Ascending aorta (tissue), 2 donors: ENCODE measurements around the gene KCNC4. TPM values are rescaled to one million over a fixed set of nuclear protein-coding genes. Genes with fewer than 3 reads are reported as not detected.

Source experiments
- DNase-seq, 2 donors: peaks; one replicate each; pipeline ENCODE4 v3.0.0-alpha.2; 2019; ENCODE audit warnings: low spot score in 2 of 2
- H3K27ac ChIP-seq, 2 donors: fragments of 200-600 bp; sonication (generic); one replicate each; pipeline ENCODE4 v1.5.1; 2016 to 2017; ENCODE audit warnings: mild to moderate bottlenecking in 1 of 2
- H3K27me3 ChIP-seq: fragments of 200-600 bp; sonication (generic); one replicate; pipeline ENCODE4 v1.5.1; 2017
- H3K36me3 ChIP-seq, 2 donors: fragments of 200-600 bp; sonication (generic); one replicate each; pipeline ENCODE4 v1.5.1; 2016
- H3K4me1 ChIP-seq, 2 donors: fragments of 200-600 bp; sonication (generic); one replicate each; pipeline ENCODE4 v1.5.1; 2016 to 2017; ENCODE audit warnings: mild to moderate bottlenecking in 1 of 2
- H3K4me3 ChIP-seq, 2 donors: fragments of 200-600 bp; sonication (generic); one replicate each; pipeline ENCODE4 v1.5.1; 2016 to 2017; ENCODE audit warnings: mild to moderate bottlenecking in 1 of 2
- H3K9me3 ChIP-seq, 2 donors: fragments of 200-600 bp; sonication (generic); one replicate each; pipeline ENCODE4 v1.5.1; 2016
- CTCF ChIP-seq, 3 experiments: fragments of 200-600 bp in 2 of 3; fragments of 450-650 bp in 1 of 3; sonication (generic) in 2 of 3; IDR thresholded peaks; one replicate each; pipeline ENCODE4 v1.5.1; 2016 to 2019; ENCODE audit warnings: antibody characterized with exemption in 3 of 3, mild to moderate bottlenecking in 1 of 3, moderate library complexity in 1 of 3
- intact Hi-C: fragments of 100-400 bp; cut with DNase I; formaldehyde crosslinking; loops from one replicate; pipeline ENCODE4 v1.15.1; 2023
- total RNA-seq: library from RNA; depleted of rRNA; stranded (reverse); fragments of >200 nt; gene quantifications from one replicate; pipeline ENCODE4 v1.1.0, GENCODE V29; 2016

KCNC4 gene
- total RNA-seq, 1 donor from 2014 or later = 8.4 TPM

- H3K4me3 ChIP-seq = no peak overlapping the region
- H3K27ac ChIP-seq = no peak overlapping the region
- TF ChIP-seq CTCF (IDR thresholded peaks at IDR 0.05) = no peak
- no peaks in the 10 kb centered on the region for H3K9me3 ChIP-seq
- H3K36me3 ChIP-seq = no peaks in the 10 kb centered on the region
- H3K4me1 ChIP-seq = no peaks in the 10 kb centered on the region
- DNase-seq = no peak
- no peaks in the 10 kb centered on the region for H3K27me3 ChIP-seq
- intact Hi-C loops = no loop called here
These were observed 45.3 kb upstream of the KCNC4 start for GRCh38 chr1:110164725-110165350.

GRCh38 chr1:110165761-110166231 lies 44.3 kb upstream of the KCNC4 start:
- H3K27ac ChIP-seq = no peak overlapping the region
- no peak overlapping the region for H3K4me3 ChIP-seq
- H3K36me3 ChIP-seq = no peaks in the 10 kb centered on the region
- intact Hi-C loops = no loop called here
- H3K9me3 ChIP-seq = no peaks in the 10 kb centered on the region
- no peak for TF ChIP-seq CTCF (IDR thresholded peaks at IDR 0.05)
- H3K4me1 ChIP-seq = no peaks in the 10 kb centered on the region
- no peaks in the 10 kb centered on the region for H3K27me3 ChIP-seq
- no peak for DNase-seq

GRCh38 chr1:110166861-110167260 lies 43.3 kb upstream of the KCNC4 start:
- no peak for TF ChIP-seq CTCF (IDR thresholded peaks at IDR 0.05)
- intact Hi-C loops = no loop called here

GRCh38 chr1:110170766-110171733 lies 39.1 kb upstream of the KCNC4 start:
- no peak for TF ChIP-seq CTCF (IDR thresholded peaks at IDR 0.05)
- H3K4me3 ChIP-seq = no peak overlapping the region
- intact Hi-C loops = no loop called here
- no peak for DNase-seq
- H3K4me1 ChIP-seq = no peaks in the 10 kb centered on the region
- no peaks in the 10 kb centered on the region for H3K9me3 ChIP-seq
- H3K27me3 ChIP-seq = no peaks in the 10 kb centered on the region
- H3K27ac ChIP-seq = no peak overlapping the region
- H3K36me3 ChIP-seq = no peaks in the 10 kb centered on the region

More at GRCh38 chr1:110166861-110167260, 43.3 kb upstream of the KCNC4 start:
- H3K27ac ChIP-seq = no peak overlapping the region
- no peaks in the 10 kb centered on the region for H3K27me3 ChIP-seq
- no peaks in the 10 kb centered on the region for H3K9me3 ChIP-seq
- H3K36me3 ChIP-seq = no peaks in the 10 kb centered on the region
- no peaks in the 10 kb centered on the region for H3K4me1 ChIP-seq
- DNase-seq = no peak
- H3K4me3 ChIP-seq = no peak overlapping the region

- no peaks in the 10 kb centered on the region for H3K36me3 ChIP-seq
- no peaks in the 10 kb centered on the region for H3K4me1 ChIP-seq
- no peaks in the 10 kb centered on the region for H3K9me3 ChIP-seq
- DNase-seq = no peak
- H3K27me3 ChIP-seq = no peaks in the 10 kb centered on the region
- no peak overlapping the region for H3K4me3 ChIP-seq
- no peak for TF ChIP-seq CTCF (IDR thresholded peaks at IDR 0.05)
- intact Hi-C loops = no loop called here
- H3K27ac ChIP-seq = no peak overlapping the region
These were observed 38.1 kb upstream of the KCNC4 start for GRCh38 chr1:110172001-110172400.
